Endodermal cell (in vitro differentiated cells): ENCODE measurements around the gene TMEM63A. TPM values are rescaled to one million over a fixed set of nuclear protein-coding genes. Genes with fewer than 3 reads are reported as not detected.
"Not testable (repeated sequence)": the region's sequence is repeated elsewhere in the genome, so short reads cannot be mapped to it uniquely, and the experiment has no call there.

Experiments
- DNase-seq: peaks from one replicate; pipeline ENCODE4 v3.0.0-alpha.2; 2017
- H3K27ac ChIP-seq: 2 replicates; pipeline ENCODE4 v1.5.1; 2013; ENCODE audit warnings: mild to moderate bottlenecking, low read depth, low read length, moderate library complexity
- H3K27me3 ChIP-seq: 2 replicates; pipeline ENCODE4 v1.6.1; 2013; ENCODE audit warnings: mild to moderate bottlenecking, low read length, moderate library complexity; ENCODE audit not compliant: insufficient read depth, control insufficient read depth, poor library complexity, severe bottlenecking
- H3K36me3 ChIP-seq: 2 replicates; pipeline ENCODE4 v1.7.0; 2013; ENCODE audit warnings: mild to moderate bottlenecking, low read length, moderate library complexity; ENCODE audit not compliant: control insufficient read depth, insufficient read depth
- H3K4me1 ChIP-seq: one replicate; pipeline ENCODE4 v1.7.0; 2013; ENCODE audit warnings: low read length; ENCODE audit not compliant: control insufficient read depth, insufficient read depth
- H3K4me3 ChIP-seq: 2 replicates; pipeline ENCODE4 v1.5.1; 2013; ENCODE audit warnings: mild to moderate bottlenecking, low read length, moderate library complexity
- H3K9ac ChIP-seq: 2 replicates; pipeline ENCODE4 v1.6.1; 2013; ENCODE audit warnings: mild to moderate bottlenecking, low read length, moderate library complexity; ENCODE audit not compliant: poor library complexity, severe bottlenecking; ENCODE audit errors: extremely low read depth
- H3K9me3 ChIP-seq: 2 replicates; pipeline ENCODE4 v1.6.1; 2013; ENCODE audit warnings: mild to moderate bottlenecking, low read length, moderate library complexity; ENCODE audit not compliant: control insufficient read depth
- H3K27ac Mint-ChIP-seq: 2 replicates; pipeline ENCODE4 v1.8.0; 2020; ENCODE audit warnings: mixed read lengths
- H3K27me3 Mint-ChIP-seq: 2 replicates; pipeline ENCODE4 v1.8.0; 2021; ENCODE audit warnings: mild to moderate bottlenecking, mixed read lengths; ENCODE audit not compliant: insufficient read depth
- H3K36me3 Mint-ChIP-seq: 2 replicates; pipeline ENCODE4 v1.8.0; 2020; ENCODE audit warnings: low read depth, mixed read lengths
- H3K4me1 Mint-ChIP-seq: 2 replicates; pipeline ENCODE4 v1.8.0; 2020; ENCODE audit warnings: mixed read lengths
- H3K4me3 Mint-ChIP-seq: 2 replicates; pipeline ENCODE4 v1.8.0; 2020; ENCODE audit warnings: mild to moderate bottlenecking, moderate library complexity, mixed read lengths
- H3K9me3 Mint-ChIP-seq: 2 replicates; pipeline ENCODE4 v1.8.0; 2020; ENCODE audit warnings: mild to moderate bottlenecking, mixed read lengths
- WGBS, 2 experiments: methylation state at CpG; one replicate each; pipeline versions ENCODE4 v1.1.5 to v1.1.7; 2013; ENCODE audit warnings: missing lambda C conversion rate in 2 of 2, mixed read lengths in 1 of 2; ENCODE audit not compliant: insufficient coverage in 1 of 2, insufficient read length in 1 of 2; 5-methylcytosine and 5-hydroxymethylcytosine counted together
- total RNA-seq, 2 donors: library from RNA; stranded (reverse); fragmentation: NEBNext Ultra II Directional in 1 of 2; extraction: Animal tissue kit (Norgen Biotek cat#: 25700) in 1 of 2; gene quantifications; 2 replicates in 1 of 2; 3 replicates in 1 of 2; pipeline ENCODE4 v1.2.1, GENCODE V29; 2021
- TF ChIP-seq, protein P1 (sequence below): fragments of 200-600 bp; sonication (generic); conservative IDR thresholded peaks from 2 replicates; pipeline ENCODE4 v1.5.0; 2021; ENCODE audit warnings: antibody characterized with exemption, mild to moderate bottlenecking

The TMEM63A gene
- total RNA-seq, 2 donors from 2014 or later: 194 to 232 TPM

- peak; percentile 85 for DNase-seq
- H3K4me3 ChIP-seq: peak overlapping the region; percentile 89
- TF ChIP-seq, protein P1, sequence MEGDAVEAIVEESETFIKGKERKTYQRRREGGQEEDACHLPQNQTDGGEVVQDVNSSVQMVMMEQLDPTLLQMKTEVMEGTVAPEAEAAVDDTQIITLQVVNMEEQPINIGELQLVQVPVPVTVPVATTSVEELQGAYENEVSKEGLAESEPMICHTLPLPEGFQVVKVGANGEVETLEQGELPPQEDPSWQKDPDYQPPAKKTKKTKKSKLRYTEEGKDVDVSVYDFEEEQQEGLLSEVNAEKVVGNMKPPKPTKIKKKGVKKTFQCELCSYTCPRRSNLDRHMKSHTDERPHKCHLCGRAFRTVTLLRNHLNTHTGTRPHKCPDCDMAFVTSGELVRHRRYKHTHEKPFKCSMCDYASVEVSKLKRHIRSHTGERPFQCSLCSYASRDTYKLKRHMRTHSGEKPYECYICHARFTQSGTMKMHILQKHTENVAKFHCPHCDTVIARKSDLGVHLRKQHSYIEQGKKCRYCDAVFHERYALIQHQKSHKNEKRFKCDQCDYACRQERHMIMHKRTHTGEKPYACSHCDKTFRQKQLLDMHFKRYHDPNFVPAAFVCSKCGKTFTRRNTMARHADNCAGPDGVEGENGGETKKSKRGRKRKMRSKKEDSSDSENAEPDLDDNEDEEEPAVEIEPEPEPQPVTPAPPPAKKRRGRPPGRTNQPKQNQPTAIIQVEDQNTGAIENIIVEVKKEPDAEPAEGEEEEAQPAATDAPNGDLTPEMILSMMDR: peak; percentile 81
- 62 to 70% methylated on average over 7 to 8 of the region's 10 CpGs for WGBS, 2 experiments
- peak overlapping the region; percentile 76 for H3K9ac ChIP-seq
- Mint-ChIP-seq H3K4me1 (peaks cover 28% of the 10 kb centered on the region), H3K4me3 (peak overlapping the region; percentile 81), H3K27me3 (peaks cover 2% of the 10 kb centered on the region), H3K36me3 (peaks cover 11% of the 10 kb centered on the region), H3K27ac (peak overlapping the region; percentile 96), H3K9me3 (no peaks in the 10 kb centered on the region)
- H3K27me3 ChIP-seq: no peaks in the 10 kb centered on the region
- H3K4me1 ChIP-seq: peaks cover 19% of the 10 kb centered on the region
- H3K9me3 ChIP-seq: no peaks in the 10 kb centered on the region
- H3K36me3 ChIP-seq: peaks cover 37% of the 10 kb centered on the region
- no peak overlapping the region for H3K27ac ChIP-seq
Observed at GRCh38 chr1:225811622-225812487, 70.3 kb downstream of the TMEM63A start.

- peaks cover 32% of the 10 kb centered on the region for H3K36me3 ChIP-seq
- H3K9ac ChIP-seq: peak overlapping the region; percentile 76
- H3K27ac ChIP-seq, H3K9me3 Mint-ChIP-seq, H3K9me3 ChIP-seq, H3K27me3 ChIP-seq, H3K27me3 Mint-ChIP-seq: not testable (repeated sequence)
- Mint-ChIP-seq H3K36me3 (peaks cover 11% of the 10 kb centered on the region), H3K4me1 (peaks cover 24% of the 10 kb centered on the region), H3K4me3 (peak overlapping the region; percentile 81), H3K27ac (peak overlapping the region; percentile 96)
- WGBS, 2 experiments: 1 to 2% methylated on average over 16 to 29 of the region's 29 CpGs
- peak overlapping the region; percentile 89 for H3K4me3 ChIP-seq
- DNase-seq: peak; percentile 92
- H3K4me1 ChIP-seq: peaks cover 15% of the 10 kb centered on the region
Observed at GRCh38 chr1:225810579-225811538, 71.3 kb downstream of the TMEM63A start.

- peaks cover 7% of the 10 kb centered on the region for H3K36me3 Mint-ChIP-seq
- Histone ChIP-seq H3K4me3 (peak within 1 kb of the TSS; percentile 89), H3K4me1 (peaks cover 15% of the 10 kb centered on the region), H3K27ac (no peak within 1 kb of the TSS), H3K27me3 (no peaks in the 10 kb centered on the region), H3K9ac (peak within 1 kb of the TSS; percentile 76), H3K9me3 (no peaks in the 10 kb centered on the region), H3K36me3 (peaks cover 24% of the 10 kb centered on the region)
- 0 to 1% methylated on average over 19 to 80 of the region's 80 CpGs for WGBS, 2 experiments
- peaks cover 21% of the 10 kb centered on the region for H3K4me1 Mint-ChIP-seq
- peak; percentile 96 for DNase-seq
- H3K4me3 Mint-ChIP-seq: peak within 1 kb of the TSS; percentile 81
- H3K27me3 Mint-ChIP-seq: peaks cover 2% of the 10 kb centered on the region
- peak within 1 kb of the TSS; percentile 96 for H3K27ac Mint-ChIP-seq
- no peaks in the 10 kb centered on the region for H3K9me3 Mint-ChIP-seq
- TF ChIP-seq, protein P1: peak; percentile 54
Observed at GRCh38 chr1:225809842-225810578, 72.2 kb downstream of the TMEM63A start, which contains the start of gene EPHX1. Gene EPHX1 (plus strand): TSS chr1:225810124. CDS start chr1:225828730, 18,606 bp downstream.
